Coronary artery (tissue), 2 donors: ENCODE data around the gene GMDS.

Source experiments
- DNase-seq: peaks from one replicate; pipeline ENCODE4 v3.0.0-alpha.2; 2017; ENCODE audit warnings: low spot score
- H3K27ac ChIP-seq, 2 donors: fragments of 200-600 bp; sonication (generic); one replicate each; pipeline ENCODE4 v1.5.1; 2016 to 2019
- H3K4me3 ChIP-seq: fragments of 200-600 bp; sonication (generic); 2 replicates; pipeline ENCODE4 v1.5.1; 2016; ENCODE audit warnings: mild to moderate bottlenecking, moderate library complexity
- TF ChIP-seq, protein P1 (sequence below): fragments of 200-600 bp; sonication (generic); IDR thresholded peaks from one replicate; pipeline ENCODE4 v1.5.1; 2019; ENCODE audit warnings: antibody characterized with exemption

The GMDS gene

DNA sequence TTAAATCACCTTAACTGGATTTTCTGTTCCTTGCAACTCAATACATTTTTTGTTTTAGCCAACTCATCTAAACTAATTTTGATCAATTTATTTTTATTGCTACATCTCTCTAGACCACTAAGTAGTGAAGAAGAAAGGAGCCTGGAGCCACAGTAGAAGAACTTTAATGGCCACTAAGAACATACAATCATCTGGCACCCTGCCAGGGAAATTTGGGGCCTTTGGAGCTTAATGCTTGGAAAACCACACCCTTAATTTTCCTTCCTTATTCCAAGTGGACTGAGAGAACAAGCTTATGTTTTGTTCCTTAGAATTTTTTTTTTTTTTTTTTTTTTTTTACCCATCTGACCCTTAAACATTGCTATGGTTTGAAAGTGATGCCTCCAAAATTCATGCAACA lies 12.0 kb upstream of the GMDS start:
- TF ChIP-seq, protein P1, sequence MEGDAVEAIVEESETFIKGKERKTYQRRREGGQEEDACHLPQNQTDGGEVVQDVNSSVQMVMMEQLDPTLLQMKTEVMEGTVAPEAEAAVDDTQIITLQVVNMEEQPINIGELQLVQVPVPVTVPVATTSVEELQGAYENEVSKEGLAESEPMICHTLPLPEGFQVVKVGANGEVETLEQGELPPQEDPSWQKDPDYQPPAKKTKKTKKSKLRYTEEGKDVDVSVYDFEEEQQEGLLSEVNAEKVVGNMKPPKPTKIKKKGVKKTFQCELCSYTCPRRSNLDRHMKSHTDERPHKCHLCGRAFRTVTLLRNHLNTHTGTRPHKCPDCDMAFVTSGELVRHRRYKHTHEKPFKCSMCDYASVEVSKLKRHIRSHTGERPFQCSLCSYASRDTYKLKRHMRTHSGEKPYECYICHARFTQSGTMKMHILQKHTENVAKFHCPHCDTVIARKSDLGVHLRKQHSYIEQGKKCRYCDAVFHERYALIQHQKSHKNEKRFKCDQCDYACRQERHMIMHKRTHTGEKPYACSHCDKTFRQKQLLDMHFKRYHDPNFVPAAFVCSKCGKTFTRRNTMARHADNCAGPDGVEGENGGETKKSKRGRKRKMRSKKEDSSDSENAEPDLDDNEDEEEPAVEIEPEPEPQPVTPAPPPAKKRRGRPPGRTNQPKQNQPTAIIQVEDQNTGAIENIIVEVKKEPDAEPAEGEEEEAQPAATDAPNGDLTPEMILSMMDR, result no peak
- DNase-seq, result no peak
- Histone ChIP-seq H3K4me3 (no peak overlapping the region), H3K27ac (no peak overlapping the region)

DNA sequence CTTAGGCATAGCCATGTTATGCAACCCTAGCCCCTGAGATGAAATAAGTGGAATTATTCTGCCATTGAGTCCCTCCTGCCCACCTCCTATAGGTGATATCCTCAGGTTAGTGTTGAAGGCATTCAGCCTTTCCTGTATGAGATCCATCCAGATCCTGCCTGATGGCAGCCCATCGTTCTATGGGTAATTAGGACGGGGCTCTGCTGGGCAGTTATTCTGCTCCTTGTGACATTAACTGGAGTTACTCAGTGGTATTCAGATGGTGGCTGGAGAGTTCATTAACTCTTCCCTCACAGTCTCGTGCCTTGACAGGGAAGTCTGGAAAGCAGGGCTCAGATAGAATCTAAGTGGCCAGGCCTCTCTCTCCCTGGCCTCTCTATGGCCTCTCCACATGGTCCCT lies 9.3 kb upstream of the GMDS start:
- Histone ChIP-seq H3K27ac (no peak overlapping the region), H3K4me3 (no peak overlapping the region)
- no peak for DNase-seq
- TF ChIP-seq, protein P1, result no peak

DNA sequence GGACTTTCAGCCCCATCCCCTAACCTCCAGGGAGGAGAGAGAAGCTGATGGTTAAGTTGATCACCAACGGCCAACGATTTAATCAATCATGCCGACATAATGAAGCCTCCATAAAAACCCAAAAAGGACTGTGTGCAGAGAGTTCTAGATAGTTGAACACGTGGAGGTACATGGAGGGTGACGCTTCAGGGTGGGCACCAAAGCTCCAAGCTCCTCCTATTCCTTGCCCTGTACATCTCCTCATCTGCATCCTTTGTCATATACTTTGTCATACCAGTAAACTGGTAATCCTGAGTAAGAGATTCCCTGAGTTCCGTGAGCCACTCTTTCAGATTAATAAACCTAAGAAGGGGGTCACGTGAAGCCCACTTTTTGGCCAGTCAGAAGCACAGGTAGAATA lies 3.7 kb upstream of the GMDS start:
- TF ChIP-seq, protein P1, result no peak
- H3K4me3 ChIP-seq, result no peak overlapping the region
- no peak overlapping the region for H3K27ac ChIP-seq
- no peak for DNase-seq

DNA sequence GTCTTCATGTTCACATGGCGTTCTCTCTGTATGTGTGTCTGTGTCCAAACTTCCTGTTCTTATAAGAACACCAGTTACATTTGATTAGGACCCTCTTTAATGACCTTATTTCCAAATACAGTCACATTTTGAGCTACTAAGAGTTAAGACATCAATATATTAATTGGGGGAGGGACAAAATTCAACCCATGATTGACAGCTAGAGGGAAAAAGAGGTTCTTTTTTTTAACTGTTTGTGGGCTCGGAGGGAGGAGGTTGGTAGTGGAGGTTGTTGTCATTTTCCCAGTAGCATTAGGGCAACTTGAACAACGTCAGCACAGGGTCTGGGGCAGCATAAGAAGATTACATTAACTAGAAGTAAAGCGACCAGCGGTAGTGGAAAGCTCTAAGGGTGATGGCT lies 2.3 kb upstream of the GMDS start:
- TF ChIP-seq, protein P1, result no peak
- H3K4me3 ChIP-seq, result no peak overlapping the region
- no peak for DNase-seq
- no peak overlapping the region for H3K27ac ChIP-seq

DNA sequence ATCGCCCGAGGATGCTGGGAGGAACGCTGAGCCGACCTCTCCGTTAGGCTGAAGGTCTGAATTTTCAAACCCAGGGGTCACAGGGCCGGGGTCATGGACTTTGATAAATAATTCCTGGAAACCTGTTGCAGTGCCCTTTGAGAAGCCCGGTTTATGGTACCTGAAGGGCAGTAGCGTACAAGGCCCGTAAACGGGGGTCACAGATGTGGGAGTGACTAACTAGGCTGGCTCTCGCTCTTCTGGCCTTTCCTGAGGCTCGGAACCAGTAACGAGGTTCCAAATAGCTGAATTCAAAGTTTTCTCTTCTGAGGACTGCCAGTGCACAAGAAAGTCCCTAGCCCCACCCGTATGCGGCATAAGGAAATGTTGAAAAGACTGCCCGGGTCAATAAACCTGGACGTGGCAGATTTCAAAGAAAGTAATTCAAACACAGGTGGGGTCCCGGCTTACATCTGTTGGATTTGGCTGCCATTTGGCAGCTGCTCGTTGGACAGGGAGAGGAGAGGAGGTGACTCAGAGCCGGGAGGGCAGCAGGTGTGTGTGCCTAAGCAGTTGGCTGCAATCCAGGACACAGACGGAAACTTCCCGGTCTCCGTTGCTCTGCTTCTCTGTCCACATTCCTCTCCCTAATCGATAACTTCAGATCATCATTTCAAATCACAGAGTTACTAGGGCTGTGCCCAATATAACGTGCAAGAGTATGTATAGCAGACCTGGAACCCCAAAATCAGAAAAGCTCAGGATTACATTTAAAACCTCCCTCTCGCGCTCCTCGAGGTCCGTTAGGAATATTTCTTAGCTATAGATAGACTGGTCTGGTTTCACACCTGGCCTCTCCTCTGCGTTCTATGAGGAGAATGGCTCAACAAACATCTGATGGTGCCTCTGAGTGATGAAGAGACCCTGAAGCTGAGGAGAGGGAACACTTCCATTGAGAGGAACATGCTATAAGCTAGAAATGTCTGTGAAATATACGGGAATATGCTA lies 765 bp upstream of the GMDS start:
- DNase-seq, result peak; percentile 74
- TF ChIP-seq, protein P1, result no peak
- H3K27ac ChIP-seq, result peak overlapping the region; percentile 88 to 96

DNA sequence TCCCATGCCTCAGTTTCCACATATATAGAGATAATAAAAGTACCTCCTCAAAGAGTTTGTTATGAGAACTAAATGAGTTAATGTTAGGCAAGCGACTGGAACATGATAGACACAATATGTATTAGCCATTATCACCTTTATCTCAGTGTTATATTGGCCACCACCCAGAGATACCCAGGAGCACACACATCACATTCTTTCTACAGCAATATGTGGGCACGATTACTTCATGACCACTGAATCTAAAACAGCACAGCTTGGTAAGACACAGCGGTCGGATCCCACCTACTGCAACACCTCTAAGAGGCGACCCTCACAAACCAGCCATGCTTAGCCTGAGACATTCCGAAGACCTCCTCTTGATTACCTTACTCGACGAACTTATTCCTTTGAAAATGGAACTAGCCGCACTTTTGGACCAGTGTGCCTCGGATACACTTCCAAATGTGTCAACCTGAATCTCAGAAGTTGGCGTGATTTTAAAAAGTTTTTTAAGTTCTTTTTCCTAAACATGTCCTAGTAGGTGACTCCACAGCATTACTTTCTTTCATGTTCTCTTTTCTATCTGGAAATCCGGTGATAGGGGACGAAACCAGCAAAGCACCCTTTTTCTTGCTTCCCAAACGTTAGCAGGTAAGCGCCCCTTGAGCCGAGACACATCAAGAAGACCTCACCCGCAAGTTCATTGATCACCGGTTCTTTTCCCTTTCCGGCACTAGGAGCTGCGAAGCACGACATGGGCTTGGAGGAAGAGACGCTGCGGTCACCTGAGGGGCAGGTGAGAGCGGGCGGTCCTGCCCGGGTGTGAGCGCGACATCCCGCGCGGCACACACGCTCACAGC lies 923 bp downstream of the GMDS start:
- Histone ChIP-seq H3K27ac (peak overlapping the region; percentile 88 to 96), H3K4me3 (peak overlapping the region; percentile 98)
- no peak for DNase-seq
- TF ChIP-seq, protein P1, result no peak

More for the DNA sequence above, 765 bp upstream of the GMDS start:
- peak overlapping the region; percentile 98 for H3K4me3 ChIP-seq
